ENCODE results near the gene CHSY1.

Gene CHSY1

GRCh38 chr15:101189409-101190091 lies 62.3 kb downstream of the CHSY1 start:
- DNase-seq (ENCODE audit: low read depth) = no peak
- no peak for TF ChIP-seq CTCF (conservative IDR thresholded peaks at IDR 0.05; ENCODE audit: low read depth, low read length)
- no peak overlapping the region for H3K4me3 ChIP-seq (ENCODE audit: low read depth, low read length)

GRCh38 chr15:101188637-101189408 lies 63.0 kb downstream of the CHSY1 start:
- no peak for TF ChIP-seq CTCF (conservative IDR thresholded peaks at IDR 0.05; ENCODE audit: low read depth, low read length)
- peak overlapping the region; percentile 31 for H3K4me3 ChIP-seq (ENCODE audit: low read depth, low read length)

GRCh38 chr15:101187820-101188636 lies 63.8 kb downstream of the CHSY1 start:
- TF ChIP-seq CTCF (conservative IDR thresholded peaks at IDR 0.05; ENCODE audit: low read depth, low read length) = no peak
- peak overlapping the region; percentile 26 for H3K4me3 ChIP-seq (ENCODE audit: low read depth, low read length)
- DNase-seq (ENCODE audit: low read depth) = peak; percentile 81

More at GRCh38 chr15:101188637-101189408, 63.0 kb downstream of the CHSY1 start:
- peak; percentile 86 for DNase-seq (ENCODE audit: low read depth)

- no peak overlapping the region for H3K4me3 ChIP-seq (ENCODE audit: low read depth, low read length)
- TF ChIP-seq CTCF (conservative IDR thresholded peaks at IDR 0.05; ENCODE audit: low read depth, low read length) = no peak
- DNase-seq (ENCODE audit: low read depth) = no peak
Measured at GRCh38 chr15:101185770-101186169, 66.1 kb downstream of the CHSY1 start.

GRCh38 chr15:101185336-101185735 lies 66.5 kb downstream of the CHSY1 start:
- no peak overlapping the region for H3K4me3 ChIP-seq (ENCODE audit: low read depth, low read length)
- DNase-seq (ENCODE audit: low read depth) = no peak
- no peak for TF ChIP-seq CTCF (conservative IDR thresholded peaks at IDR 0.05; ENCODE audit: low read depth, low read length)

- DNase-seq (ENCODE audit: low read depth) = no peak
- TF ChIP-seq CTCF (conservative IDR thresholded peaks at IDR 0.05; ENCODE audit: low read depth, low read length) = no peak
- no peak overlapping the region for H3K4me3 ChIP-seq (ENCODE audit: low read depth, low read length)
Measured at GRCh38 chr15:101184830-101185229, 67.0 kb downstream of the CHSY1 start.
